T-helper 1 cell treated with Interleukin-12 subunit alpha and Interleukin-12 subunit beta and Interleukin-4 antibody, amounts not matched to agents 30 μg/mL and 1 μg/mL, for 36 hours (primary cell): ENCODE data around the gene ZNF275.
A peak's percentile ranks its signal among the peaks of the same experiment; 100 is the strongest.
"Not testable (repeated sequence)": the region's sequence is repeated elsewhere in the genome, so short reads cannot be mapped to it uniquely, and the experiment has no call there.

Experiments used
- H3K27ac Mint-ChIP-seq: one replicate; pipeline ENCODE4 v1.8.0; 2021; ENCODE audit warnings: mild to moderate bottlenecking, mixed read lengths
- H3K27me3 Mint-ChIP-seq: one replicate; pipeline ENCODE4 v1.8.0; 2021; ENCODE audit warnings: low read depth, mixed read lengths
- H3K36me3 Mint-ChIP-seq: one replicate; pipeline ENCODE4 v1.8.0; 2021; ENCODE audit warnings: low read depth, mixed read lengths
- H3K4me1 Mint-ChIP-seq: one replicate; pipeline ENCODE4 v1.8.0; 2021; ENCODE audit warnings: low read depth, mixed read lengths
- H3K4me3 Mint-ChIP-seq: one replicate; pipeline ENCODE4 v1.8.0; 2021; ENCODE audit warnings: mild to moderate bottlenecking, moderate library complexity, mixed read lengths
- H3K9me3 Mint-ChIP-seq: one replicate; pipeline ENCODE4 v1.8.0; 2021; ENCODE audit warnings: mixed read lengths

ZNF275 gene, protein sequence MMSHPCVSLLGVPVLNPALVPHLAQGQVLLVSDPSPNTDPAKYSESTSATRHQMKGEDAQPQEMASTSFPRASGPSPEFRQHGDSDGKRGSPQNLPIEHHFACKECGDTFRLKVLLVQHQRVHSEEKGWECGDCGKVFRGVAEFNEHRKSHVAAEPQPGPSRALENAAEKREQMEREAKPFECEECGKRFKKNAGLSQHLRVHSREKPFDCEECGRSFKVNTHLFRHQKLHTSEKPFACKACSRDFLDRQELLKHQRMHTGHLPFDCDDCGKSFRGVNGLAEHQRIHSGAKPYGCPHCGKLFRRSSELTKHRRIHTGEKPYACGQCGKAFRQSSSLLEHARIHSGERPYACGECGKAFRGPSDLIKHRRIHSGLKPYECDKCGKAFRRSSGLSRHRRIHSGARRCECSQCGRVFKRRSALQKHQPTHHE

DNA sequence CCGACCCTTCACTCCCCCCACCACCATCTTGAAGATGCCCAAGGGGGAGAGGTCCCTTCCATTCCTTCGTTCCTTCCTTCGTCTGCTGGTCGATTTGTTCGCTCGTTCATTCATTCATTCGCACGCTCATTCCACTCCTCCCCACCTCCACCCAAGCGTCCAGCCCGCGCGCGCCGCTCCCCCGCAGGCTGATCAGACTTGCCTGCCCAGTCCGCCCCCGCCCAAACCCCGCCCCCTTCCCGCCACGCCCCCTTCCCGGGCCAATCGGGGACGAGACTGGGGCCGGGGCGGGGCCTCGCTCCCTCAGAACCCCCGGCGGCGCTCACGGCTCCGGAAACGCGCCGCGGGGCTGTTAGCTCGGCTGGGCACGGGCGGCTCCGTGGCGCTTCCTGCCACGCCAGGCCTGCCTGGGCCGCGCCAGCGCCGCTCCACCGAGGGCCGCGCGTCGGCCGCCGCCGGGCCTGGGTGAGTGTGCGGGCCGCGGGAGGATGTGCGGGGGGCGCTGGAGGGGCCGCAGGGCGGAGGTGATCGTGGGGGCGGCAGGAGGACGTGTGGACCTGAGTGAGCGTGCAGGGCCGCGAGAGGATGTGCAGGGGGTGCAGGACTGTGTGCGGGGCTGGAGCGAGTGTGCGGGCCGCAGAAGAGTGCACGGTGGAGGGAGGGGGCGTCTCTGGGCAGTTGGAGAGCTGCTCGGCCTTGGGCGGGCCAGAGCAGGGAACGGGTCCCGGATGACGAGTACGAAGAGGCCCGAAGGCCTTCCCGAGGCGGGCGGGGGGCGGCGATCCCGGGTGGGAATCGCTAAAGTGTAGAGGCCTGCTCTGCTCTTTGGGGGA lies at the start of gene ZNF275:
Gene ZNF275 (plus strand): TSS at position 333 of the 833 bp plus-strand sequence. CDS start 2,527 bp downstream, outside the sequence.
- Mint-ChIP-seq H3K27ac (peak within 1 kb of the TSS; percentile 69), H3K9me3 (no peaks in the 10 kb centered on the region), H3K4me3 (peak within 1 kb of the TSS; percentile 93), H3K4me1 (peaks cover 37% of the 10 kb centered on the region), H3K36me3 (peaks cover 24% of the 10 kb centered on the region), H3K27me3 (peaks cover 7% of the 10 kb centered on the region)

DNA sequence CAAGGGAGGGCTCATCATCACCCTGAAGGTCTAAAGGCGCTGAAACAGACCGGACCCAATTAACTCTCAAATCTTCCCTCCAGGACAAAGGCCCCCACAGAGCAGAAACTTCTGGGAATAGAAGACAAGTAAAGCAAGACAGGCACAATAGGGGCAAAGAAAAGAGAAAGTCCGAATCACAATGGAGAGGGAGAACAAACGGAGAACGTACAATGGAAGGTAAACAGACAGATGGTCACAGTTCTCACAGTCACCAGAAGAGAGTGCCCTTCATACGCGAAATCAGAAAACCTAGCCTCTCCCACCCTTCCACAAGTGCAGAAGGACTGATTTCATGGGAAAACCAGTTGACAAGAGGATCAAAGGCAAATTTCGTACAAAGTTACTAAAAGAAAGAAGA lies 48.3 kb upstream of the ZNF275 start:
- H3K36me3 Mint-ChIP-seq, H3K27ac Mint-ChIP-seq, H3K9me3 Mint-ChIP-seq, H3K27me3 Mint-ChIP-seq, H3K4me1 Mint-ChIP-seq, H3K4me3 Mint-ChIP-seq: not testable (repeated sequence)

DNA sequence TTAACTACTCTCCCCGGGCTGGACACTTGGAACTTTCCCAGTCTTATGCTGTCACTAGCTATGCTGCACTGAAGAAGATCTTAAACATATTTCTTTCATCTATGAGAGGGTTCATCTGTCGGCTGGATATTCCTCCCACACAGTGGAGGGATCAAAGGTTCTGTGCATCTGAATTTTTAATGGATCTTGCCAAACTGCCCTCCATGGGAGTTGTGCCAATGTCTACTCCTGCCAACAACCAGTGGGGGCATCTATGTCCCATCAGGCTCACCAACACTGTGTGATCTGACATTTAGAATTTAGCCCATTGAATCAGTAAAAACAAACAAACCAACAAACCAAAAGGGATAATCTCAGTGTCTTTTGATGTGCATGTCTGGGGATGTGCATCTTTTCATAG lies 45.1 kb upstream of the ZNF275 start:
- not testable (repeated sequence) for H3K9me3 Mint-ChIP-seq, H3K27me3 Mint-ChIP-seq, H3K4me3 Mint-ChIP-seq, H3K4me1 Mint-ChIP-seq, H3K36me3 Mint-ChIP-seq, H3K27ac Mint-ChIP-seq

DNA sequence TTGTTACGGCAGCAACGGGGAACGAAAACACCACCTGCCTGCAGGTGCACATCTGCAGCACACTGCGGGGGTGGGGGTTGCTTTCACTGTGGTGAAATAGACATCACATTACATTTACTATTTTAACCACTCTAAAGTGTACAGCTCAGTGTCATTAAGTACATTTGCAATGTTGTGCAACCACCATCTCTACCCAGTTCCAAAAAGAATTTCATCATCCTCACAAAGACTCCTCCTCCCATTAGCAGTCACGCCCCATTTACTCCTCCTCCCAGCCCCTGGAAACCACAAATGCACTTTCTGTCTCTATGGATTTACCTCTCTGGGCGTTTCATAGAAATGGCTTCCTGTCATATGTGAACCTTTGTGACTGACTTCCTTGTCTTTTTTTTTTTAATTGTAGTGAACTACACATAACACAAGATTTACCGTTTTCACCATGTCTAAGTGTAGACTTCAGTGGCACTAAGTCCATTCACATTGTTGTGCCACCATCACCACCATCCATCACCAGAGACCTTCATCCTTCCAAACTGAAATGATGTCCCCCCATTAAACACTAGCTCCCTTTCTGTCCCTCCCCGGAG lies 40.4 kb upstream of the ZNF275 start:
- not testable (repeated sequence) for H3K27me3 Mint-ChIP-seq
- H3K27ac Mint-ChIP-seq, result peak overlapping the region; percentile 65

DNA sequence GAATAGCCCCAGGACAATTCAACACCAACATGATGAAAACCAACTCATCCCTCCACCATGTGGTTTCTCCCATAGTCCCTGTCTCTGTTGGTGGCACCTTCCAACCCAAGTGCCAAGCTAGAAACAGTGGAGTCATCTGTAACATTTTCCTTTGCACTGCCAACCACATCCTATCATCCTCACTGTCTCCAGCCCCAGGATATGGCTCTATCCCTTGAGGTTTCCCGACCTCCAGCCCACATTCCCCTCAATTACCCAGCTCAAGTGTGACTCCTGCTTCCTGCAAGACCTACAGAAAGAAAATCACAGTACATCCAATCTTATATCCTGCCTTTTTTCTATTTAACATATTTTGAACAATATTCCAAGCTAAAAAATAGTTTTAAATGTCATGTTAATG lies 36.6 kb upstream of the ZNF275 start:
- H3K4me1 Mint-ChIP-seq, result peaks cover 11% of the 10 kb centered on the region
- no peak overlapping the region for H3K4me3 Mint-ChIP-seq
- H3K9me3 Mint-ChIP-seq, result peaks cover 5% of the 10 kb centered on the region
- no peak overlapping the region for H3K27ac Mint-ChIP-seq
- peaks cover 31% of the 10 kb centered on the region for H3K27me3 Mint-ChIP-seq
- H3K36me3 Mint-ChIP-seq, result peaks cover 5% of the 10 kb centered on the region

More for the DNA sequence above, 40.4 kb upstream of the ZNF275 start:
- H3K4me3 Mint-ChIP-seq, H3K9me3 Mint-ChIP-seq, H3K36me3 Mint-ChIP-seq: not testable (repeated sequence)
- peaks cover 11% of the 10 kb centered on the region for H3K4me1 Mint-ChIP-seq

DNA sequence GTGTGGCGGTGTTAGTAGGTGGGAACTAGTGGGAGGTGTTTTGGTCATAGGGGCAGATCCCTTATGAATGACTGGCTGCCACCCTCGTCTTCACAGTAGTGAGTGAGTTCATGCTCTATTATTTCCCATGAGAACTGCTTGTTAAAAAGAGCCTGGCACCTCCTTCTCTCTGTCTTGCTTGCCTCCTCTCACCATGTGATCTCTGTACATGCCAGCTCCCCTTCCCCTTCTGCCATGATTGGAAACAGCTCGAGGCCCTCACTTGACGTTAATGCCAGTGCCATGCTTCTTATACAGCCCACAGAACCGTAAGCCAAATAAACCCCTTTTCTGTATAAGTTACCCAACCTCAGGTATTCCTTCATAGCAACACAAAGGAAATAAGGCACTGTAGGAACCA lies 34.1 kb upstream of the ZNF275 start:
- no peak overlapping the region for H3K27ac Mint-ChIP-seq
- H3K4me3 Mint-ChIP-seq, result no peak overlapping the region
- H3K36me3 Mint-ChIP-seq, result no peaks in the 10 kb centered on the region
- peaks cover 49% of the 10 kb centered on the region for H3K27me3 Mint-ChIP-seq
- no peaks in the 10 kb centered on the region for H3K9me3 Mint-ChIP-seq
- peaks cover 6% of the 10 kb centered on the region for H3K4me1 Mint-ChIP-seq

DNA sequence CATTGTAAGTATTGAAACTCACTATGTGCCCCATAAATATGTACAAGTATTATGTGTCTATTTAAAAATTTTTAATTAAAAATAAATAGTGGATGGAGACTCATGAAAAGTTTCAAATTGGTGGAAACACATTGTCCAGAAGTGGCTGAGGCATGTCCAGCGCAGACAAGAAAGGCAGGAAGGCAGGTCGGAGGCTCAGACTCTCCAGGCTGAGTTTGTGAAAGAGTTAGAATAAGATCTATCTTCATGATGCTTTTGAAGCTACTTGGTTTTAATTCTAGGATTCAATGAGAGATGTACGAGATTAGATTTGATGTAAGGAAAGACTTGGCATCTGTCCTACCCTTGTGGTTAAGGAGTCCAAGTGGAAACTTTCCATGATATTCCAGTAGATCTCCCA lies 32.2 kb upstream of the ZNF275 start:
- H3K9me3 Mint-ChIP-seq, result no peaks in the 10 kb centered on the region
- H3K36me3 Mint-ChIP-seq, result no peaks in the 10 kb centered on the region
- H3K27ac Mint-ChIP-seq, result no peak overlapping the region
- H3K27me3 Mint-ChIP-seq, result peaks cover 56% of the 10 kb centered on the region
- H3K4me1 Mint-ChIP-seq, result peaks cover 5% of the 10 kb centered on the region
- H3K4me3 Mint-ChIP-seq, result no peak overlapping the region

DNA sequence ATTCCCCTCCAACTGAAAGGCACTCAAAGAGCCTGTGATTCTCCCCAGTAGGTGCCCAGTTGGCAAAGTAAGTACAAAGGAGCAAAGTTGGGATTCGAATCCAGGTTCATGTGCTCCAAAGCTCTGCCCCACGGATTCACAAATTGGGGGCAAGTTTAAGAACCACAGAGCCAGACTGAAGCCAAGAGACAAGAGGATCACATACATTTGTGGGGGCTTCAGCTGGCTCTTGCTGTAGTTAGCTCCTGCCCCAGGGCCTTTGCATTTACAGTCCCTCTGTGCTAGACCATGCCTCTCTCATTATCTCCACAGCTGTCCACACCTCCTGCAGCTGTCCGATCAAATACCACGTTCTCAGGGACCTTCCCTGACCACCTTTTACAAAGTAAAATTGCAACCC lies 31.2 kb upstream of the ZNF275 start:
- Mint-ChIP-seq H3K27me3 (peaks cover 56% of the 10 kb centered on the region), H3K4me1 (peaks cover 5% of the 10 kb centered on the region), H3K9me3 (no peaks in the 10 kb centered on the region), H3K4me3 (no peak overlapping the region), H3K36me3 (no peaks in the 10 kb centered on the region), H3K27ac (no peak overlapping the region)

DNA sequence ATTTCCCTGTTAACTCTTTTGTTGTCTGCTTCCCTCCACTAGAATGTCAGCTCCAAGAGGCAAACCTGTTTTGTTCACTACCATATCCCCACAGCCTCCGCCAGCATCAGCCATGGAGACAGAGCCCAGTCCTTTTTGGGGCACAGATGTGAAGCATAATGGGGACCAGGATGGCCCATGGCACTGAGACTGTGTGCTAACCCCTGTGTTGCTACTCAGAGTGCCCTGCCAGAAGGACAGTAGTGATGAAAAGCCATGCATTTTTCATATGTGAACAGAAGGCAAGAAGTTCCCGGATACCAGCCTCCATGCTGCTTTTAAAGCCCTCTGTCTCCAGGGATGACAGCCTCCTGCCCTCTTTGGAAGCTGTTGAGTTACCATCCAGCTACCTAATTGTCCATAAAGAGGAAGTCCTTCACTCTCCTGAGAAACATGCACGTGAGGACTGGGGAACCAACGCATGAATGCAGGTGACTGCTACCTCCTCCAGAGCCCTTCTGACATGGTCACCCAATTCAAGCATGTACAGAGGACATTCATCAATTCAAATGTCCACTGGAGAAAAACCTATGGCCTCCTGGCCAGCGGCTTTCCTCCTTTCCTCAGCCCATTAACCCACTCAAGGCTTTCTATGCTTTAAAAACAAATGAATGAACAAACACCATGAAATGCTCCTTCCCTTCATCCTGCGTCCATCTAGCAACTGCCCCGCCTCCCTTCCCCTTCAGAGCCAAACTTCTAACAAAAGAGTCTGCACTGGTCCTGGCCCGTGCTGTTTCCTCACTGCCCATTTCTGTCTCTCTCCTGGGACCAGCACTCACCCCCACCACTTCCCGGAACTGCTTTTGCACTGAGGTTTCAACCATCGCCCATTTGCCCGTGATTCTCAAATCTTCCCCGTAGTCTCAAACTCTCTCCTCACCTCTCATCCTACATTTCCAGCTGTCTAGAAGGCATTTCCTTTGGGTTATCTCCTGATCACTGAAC lies 30.4 kb upstream of the ZNF275 start:
- Mint-ChIP-seq H3K27me3 (peaks cover 50% of the 10 kb centered on the region), H3K4me3 (no peak overlapping the region), H3K36me3 (no peaks in the 10 kb centered on the region), H3K27ac (no peak overlapping the region), H3K4me1 (peaks cover 5% of the 10 kb centered on the region), H3K9me3 (no peaks in the 10 kb centered on the region)

DNA sequence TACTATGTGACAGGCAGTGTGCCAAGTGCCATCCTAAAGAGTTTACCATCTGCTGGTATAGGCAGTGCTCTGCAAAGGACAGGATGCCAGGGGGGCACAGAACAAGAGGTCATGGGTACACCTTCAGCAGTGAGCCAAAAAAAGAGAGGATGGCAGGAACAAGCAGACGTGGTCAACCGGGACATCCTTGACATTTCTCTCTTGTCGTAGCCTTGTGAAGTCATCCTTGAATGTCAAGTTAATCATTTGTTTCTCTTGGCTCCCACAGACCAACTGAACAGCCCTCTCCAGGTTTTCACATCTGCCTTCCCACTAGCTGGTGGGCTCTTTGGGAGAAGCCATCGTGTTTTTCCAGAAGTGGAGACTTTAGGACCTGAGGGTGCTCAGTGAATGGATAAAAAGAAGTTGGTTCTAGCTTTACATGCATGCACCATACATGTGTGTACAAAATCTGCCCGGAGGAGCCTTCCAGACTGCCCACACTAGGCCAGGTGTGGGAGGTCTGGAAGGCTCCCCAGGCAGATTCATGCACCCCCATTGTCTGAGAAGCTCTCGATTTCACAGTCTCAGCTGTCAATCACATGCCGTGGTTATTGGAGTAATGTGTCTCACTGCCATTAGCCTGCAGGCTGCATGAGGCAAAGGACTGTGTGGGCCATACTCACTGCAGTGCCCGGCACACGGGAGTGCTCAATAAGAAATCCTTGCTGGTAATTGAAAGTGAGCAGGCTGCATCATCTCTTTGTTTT lies 28.8 kb upstream of the ZNF275 start:
- no peaks in the 10 kb centered on the region for H3K36me3 Mint-ChIP-seq
- no peak overlapping the region for H3K27ac Mint-ChIP-seq
- no peak overlapping the region for H3K4me3 Mint-ChIP-seq

DNA sequence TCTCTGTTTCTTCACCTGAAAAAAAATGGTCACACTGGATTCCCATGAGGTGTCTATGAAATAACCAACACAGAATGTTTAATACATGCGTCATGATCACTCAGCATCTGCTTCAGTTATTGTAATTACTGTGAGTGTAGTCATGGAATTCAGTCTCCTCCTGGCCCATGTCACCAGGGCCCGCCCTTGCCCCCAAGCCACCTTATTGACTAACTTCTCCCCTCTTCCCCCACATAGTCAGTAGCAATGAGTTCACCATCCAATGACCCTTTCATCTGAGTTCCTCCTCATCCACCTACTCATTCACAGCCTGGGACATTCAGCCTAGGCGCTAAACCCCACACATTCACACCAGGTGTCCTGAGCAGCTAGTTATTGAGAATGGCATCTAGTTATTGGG lies 28.0 kb upstream of the ZNF275 start:
- peaks cover 41% of the 10 kb centered on the region for H3K27me3 Mint-ChIP-seq
- no peaks in the 10 kb centered on the region for H3K9me3 Mint-ChIP-seq
- peaks cover 5% of the 10 kb centered on the region for H3K4me1 Mint-ChIP-seq
- no peak overlapping the region for H3K4me3 Mint-ChIP-seq
- no peak overlapping the region for H3K27ac Mint-ChIP-seq
- no peaks in the 10 kb centered on the region for H3K36me3 Mint-ChIP-seq

More for the DNA sequence above, 28.8 kb upstream of the ZNF275 start:
- H3K4me1 Mint-ChIP-seq, result peaks cover 5% of the 10 kb centered on the region
- no peaks in the 10 kb centered on the region for H3K9me3 Mint-ChIP-seq
- H3K27me3 Mint-ChIP-seq, result peaks cover 49% of the 10 kb centered on the region

DNA sequence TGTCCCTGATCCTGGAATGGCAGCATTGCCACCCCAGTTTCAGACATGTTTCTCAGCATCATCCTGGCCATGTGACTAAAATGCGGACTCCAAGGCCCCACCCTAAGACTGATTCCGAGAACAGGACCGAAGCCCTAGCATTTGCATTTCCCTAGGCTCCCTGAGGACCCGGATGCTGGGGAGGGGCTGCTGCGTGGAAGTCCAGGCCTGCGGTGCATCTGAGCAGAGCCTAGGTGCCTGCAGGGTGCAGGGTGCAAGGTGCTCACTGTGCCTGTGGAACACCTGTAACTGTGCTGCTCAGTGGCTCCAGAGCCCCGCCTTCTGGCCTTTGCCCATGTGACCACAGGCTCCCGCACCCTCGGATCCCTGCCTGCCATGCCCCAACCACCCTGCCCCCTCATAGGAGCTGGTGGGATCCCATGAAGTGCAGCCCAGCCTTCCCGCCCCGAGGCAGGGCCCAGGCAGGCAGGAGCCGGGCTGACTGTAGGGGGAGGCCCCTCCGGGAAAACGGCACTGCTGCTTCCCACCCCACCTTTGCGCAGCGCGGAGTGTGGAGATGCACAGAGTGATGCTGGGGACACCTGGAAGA lies 27.3 kb upstream of the ZNF275 start:
- no peak overlapping the region for H3K27ac Mint-ChIP-seq
- no peaks in the 10 kb centered on the region for H3K9me3 Mint-ChIP-seq
- H3K36me3 Mint-ChIP-seq, result no peaks in the 10 kb centered on the region
- peaks cover 5% of the 10 kb centered on the region for H3K4me1 Mint-ChIP-seq
- no peak overlapping the region for H3K4me3 Mint-ChIP-seq
- H3K27me3 Mint-ChIP-seq, result peaks cover 35% of the 10 kb centered on the region
